HL-60/S4 treated with phorbol 12-myristate 13-acetate at 8.2 ng/mL for 4 days and 3 days (cell line): Measurements from ENCODE around the gene OSBPL1A.
"Not testable (repeated sequence)": the region's sequence is repeated elsewhere in the genome, so short reads cannot be mapped to it uniquely, and the experiment has no call there.

Experiments
- in situ Hi-C: fragments of 300-500 bp; cut with MboI; formaldehyde crosslinking; loops from 2 replicates; pipeline ENCODE4 v1.15.0; 2022; ENCODE audit warnings: low sequenced_read_pairs

Gene OSBPL1A

DNA sequence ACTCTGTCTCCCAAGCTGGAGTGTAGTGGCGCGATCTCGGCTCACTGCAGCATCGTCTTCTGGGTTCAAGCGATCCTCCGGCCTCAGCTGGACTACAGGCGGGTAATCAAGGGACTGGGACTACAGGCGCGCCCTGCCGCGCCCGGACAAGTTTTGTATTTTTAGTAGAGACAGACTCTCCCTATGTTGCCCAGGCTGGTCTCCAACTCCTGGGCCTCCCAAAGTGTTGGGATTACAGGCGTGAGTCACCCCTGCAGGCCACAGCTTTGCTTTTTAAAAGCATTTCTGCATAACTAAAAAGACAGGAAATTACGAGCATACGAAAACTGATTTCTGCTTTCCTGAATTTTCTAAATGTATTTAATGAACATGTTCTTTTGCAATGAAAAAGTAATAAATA lies 916 bp upstream of the OSBPL1A start:
- in situ Hi-C loops = no loop called here

DNA sequence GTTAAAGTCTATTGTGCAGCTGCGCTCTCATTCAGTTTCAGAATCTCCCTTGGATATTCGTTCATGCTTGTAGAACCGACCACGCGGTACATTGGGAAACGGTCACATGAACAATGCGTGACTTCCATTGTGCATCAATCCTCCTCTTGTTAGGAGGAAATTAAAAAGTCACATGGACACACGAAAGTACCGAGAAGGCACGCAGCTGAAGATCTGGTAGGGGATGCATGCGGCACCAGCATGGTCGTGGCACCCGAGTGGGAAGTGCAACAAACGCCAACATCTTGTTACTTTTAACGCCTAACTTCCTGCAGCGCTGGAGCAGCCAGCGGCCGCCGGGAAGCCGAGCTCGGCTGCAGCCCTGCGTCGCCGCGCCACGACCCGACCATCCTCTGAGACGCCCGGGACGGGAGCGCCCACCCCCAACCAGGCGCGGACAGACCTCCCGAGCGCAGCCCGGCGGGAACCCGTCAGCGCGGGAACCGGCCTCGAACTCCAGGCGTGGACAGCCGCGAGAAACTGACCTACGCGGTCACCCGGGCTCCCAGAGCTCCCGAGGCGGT lies 412 bp downstream of the OSBPL1A start:
- in situ Hi-C loops = no loop called here

DNA sequence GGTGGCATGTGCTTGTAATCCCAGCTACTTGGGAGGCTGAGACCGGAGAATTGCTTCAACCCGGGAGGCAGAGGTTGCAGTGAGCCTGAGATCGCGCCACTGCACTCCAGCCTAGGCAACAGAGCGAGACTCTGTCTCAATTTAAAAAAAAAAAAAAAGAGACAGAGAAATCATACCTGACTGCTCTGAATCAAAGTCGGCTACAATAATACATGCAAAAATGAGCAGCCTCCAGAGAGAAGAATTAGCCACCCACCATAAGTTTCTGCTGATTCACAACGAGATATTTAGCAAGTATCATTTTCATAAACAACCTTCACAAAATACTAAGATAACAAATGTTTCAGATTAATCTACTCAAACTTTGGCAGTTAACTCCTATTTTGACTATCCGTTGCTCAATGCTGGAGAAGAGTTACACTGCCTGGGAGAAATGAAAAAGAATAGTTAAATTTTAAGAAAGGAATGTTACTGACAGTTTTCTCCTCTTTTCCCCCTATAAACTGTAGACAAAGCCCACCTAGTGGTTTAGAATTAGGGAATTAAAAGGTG lies 1.5 kb downstream of the OSBPL1A start:
- in situ Hi-C loops = no loop called here

DNA sequence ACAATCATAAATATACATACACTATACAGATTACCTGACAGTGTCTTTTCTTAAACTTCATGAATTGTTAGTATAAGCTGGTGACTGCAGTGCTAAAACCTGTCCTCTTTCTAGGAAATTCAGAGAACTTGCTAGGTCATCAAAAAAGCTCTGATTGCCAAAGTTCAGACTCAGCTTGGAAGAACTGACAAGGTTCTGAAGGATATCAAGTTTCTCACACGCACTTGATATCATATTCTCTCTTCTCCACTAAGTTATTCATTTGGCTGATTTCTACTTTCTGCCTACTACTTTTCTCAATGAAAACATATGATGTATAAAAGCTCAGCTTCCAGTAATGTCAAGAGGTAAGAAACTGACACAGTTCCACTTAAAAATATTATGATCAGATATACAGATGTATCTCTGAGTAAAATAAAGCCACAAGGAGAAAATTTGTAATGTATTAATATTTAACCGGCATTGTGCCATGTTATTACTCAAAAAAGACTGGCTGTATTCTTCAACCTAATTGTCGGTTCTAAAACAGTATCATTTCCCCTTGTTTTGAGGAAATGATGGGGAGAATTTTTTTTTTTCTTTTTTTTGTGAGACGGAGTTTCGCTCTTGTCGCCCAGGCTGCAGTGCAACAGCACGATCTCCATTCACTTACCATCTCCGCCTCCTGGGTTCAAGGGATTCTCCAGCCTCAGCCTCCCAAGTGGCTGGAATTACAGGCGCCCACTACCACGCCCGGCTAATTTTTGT lies 2.4 kb downstream of the OSBPL1A start:
- in situ Hi-C loops = no loop called here

DNA sequence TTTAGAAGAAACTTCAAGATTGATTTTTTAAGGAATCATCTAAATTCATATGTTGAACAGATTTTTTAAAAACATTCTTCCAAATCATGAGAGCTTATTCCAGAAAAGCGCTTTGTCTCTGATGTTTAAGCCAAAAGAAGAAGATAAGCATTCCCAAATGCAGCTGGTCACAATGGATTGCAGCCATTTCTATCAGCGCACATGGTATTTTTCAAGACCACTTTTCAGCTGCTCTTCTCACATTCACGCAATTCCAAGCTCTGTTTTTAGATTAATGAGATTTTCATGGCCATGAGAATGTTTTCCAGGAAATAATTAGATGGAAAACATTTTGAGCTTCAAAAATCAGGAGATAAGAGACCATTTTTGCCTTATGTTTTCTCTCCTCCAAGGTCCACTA lies 8.7 kb downstream of the OSBPL1A start:
- in situ Hi-C loops = no loop called here

DNA sequence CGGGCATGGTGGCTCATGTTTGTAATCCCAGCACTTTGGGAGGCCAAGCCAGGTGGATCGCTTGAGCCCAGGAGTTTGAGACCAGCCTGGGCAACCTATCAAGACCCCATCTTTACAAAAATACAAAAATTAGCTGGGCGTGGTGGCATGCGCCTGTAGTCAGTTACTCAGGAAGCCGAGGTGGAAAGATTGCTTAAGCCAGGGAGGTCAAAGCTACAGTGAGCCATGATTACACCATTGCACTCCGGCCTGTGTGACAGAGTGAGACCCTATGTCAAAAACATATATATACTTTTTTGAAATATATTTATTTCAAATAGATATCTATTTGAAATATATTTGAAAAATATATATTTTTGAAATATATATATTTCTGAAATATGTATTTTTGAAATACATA lies 10.9 kb downstream of the OSBPL1A start:
- in situ Hi-C loops = no loop called here

DNA sequence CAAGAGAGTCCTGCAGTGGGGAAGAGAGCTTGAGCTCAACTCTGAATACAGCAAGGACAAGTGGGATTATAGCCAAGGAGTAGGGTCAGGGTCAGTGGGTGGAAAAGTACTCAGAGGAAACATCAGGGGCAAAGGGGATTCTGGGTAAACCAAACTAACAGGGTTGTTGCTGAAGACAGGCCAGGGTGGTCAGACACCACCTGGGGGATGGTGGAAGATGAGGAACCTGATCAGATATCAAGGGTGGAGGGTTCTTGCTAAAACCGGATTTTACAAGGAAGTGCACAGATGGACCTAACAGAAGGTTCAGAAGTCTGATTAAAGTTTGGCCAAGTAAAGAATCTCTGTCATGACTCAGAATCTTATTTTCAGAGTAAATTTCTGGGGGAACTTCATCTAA lies 16.5 kb downstream of the OSBPL1A start:
- in situ Hi-C loops = no loop called here

DNA sequence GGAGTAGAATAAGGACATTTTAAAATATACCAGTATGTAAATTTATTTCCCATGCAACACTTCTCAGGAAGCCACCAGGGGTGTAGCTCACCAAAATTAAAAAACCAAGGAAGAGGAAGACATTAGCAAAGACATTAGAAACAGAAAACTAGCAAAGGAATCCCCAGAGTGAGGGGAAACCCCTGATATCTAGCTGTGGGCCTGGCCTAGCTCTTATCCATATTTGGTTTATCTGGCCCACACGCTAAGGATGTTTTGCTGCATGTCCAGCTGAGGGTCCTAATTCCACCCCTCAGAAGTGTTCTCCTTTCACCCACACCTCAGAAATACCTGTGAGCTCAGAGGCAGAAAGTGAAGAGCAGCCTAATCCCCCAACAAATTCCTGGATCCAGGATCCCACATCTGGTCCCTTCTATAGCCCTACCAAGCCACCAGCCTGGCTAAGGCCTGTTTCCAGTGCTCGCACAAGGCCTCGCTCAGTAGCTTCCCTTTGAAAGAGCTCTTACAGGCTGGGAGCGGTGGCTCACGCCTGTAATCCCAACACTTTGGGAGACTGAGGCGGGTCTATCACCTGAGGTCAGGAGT lies 17.4 kb downstream of the OSBPL1A start:
- in situ Hi-C loops = no loop called here

DNA sequence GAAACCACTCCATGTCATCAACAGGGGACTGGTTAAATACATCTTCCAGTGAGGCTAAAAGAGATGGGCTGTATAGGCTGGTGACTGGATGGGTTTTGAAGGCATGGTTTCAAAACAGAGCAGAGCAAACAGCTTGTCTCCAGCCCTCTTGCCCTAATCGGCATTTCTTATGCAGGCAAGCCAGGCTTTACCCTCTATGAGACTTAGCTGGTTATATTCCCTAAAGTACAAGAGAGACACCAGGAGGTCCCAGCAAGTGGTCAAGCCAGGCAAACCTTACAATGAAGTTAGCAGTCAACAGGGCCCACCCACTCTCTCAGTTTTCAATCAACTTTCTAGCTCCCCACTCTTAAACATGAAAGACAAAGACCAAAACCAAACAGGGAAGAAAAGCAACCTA lies 19.0 kb downstream of the OSBPL1A start:
- in situ Hi-C loops = no loop called here

DNA sequence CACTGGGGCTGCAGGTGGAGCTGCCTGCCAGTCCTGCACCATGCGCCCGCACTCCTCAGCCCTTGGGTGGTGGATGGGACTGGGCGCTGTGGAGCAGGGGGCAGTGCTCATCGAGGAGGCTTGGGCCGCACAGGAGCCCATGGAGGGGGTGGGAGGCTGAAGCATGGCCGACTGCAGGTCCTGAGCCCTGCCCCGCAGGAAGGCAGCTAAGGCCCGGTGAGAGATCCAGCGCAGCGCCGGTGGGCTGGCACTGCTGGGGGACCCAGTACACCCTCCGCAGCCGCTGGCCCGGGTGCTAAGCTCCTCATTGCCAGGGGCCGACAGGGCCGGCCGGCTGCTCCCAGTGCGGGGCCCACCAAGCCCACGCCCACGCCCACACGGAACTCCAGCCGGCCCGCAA lies 21.1 kb downstream of the OSBPL1A start:
- in situ Hi-C loops = not testable (repeated sequence)

DNA sequence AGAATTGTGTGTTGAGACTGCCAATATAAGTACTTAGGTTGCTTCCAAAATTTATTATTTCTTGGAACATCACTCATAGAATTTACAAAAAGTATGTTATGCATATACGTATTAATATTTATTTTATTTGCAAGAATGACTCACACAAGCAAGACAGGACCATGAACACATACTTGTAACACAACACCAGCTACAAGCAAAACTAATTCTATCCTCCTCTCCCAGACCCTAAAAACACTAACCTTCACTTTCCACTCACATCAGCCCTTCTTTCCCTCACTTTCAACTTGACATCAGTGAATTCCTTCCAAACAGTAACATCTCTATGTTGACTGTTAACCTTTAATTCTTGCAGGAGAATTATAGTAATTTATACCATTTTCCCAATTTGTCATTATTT lies 24.3 kb downstream of the OSBPL1A start:
- in situ Hi-C loops = loop anchor here (25.0 kb wide), 1 partner anchor 364 kb away; no protein-coding TSS in a partner anchor

DNA sequence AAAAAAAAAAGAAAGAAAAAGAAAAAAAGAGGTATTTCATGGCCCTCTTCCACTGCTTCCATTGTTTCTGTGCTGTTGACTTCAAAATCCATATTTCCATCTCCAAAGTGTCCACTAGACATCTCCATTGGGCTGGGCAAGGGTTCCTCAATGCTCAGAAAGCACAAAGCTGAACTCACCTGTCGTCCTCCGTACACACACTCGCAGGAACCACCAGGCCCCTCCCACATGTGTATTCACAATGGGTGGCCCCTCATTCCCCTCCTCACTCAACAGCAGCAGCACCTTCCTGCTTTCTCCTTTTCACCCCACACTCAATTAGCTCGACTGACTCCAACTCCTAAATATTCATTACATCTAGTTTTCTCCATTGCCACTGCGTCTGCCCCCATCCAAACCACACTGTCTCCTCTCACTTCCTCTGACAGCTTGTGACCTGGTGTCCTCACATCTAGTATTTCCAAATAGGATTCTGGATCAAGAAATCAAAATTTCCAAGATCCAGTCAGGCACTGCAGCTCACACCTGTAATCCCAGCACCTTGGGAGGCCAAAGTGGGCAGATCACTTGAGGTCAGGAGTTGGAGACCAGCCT lies 25.2 kb downstream of the OSBPL1A start:
- in situ Hi-C loops = loop anchor here (25.0 kb wide), 1 partner anchor 365 kb away; no protein-coding TSS in a partner anchor

DNA sequence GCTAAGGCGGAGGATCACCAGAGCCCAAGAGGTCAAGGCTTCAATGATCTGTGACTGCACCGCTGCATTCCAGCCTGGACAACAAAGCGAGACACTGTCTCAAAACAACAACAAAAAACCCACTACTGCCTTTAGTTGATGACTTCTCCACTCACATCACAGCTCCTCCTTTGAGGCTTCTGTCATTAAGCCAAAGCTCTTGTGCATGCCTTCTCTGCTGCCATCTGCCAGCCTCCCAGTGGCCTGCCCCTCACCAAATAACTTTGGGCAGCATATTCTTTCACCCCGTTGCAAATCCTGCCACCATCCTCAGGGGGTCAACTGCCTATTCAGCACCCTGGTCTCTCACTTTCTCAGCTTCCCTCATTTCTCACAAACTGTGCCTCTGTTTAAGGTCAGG lies 27.5 kb downstream of the OSBPL1A start:
- in situ Hi-C loops = loop anchor here (25.0 kb wide), 1 partner anchor 367 kb away; no protein-coding TSS in a partner anchor

DNA sequence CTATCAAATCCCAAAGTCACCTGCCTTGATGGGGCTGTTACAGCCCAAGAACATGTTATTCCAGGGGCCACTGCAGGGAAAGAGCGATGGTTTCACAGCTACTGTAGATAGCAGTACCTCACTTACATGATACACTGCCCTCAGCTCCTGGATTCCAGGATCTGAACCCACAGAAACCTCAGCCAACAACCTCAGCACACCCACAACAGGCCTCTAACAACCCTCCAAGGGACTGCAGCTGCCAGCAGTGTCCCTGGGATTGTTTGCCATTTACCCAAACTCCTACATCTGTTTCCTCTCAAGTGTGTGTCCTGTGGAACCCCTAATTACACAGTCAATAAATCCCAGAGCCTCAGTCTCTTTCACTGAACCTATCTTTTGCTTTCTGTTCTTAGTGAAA lies 28.2 kb downstream of the OSBPL1A start:
- in situ Hi-C loops = loop anchor here (10.0 to 25.0 kb wide), 2 partner anchors 115 to 368 kb away; no protein-coding TSS in a partner anchor

DNA sequence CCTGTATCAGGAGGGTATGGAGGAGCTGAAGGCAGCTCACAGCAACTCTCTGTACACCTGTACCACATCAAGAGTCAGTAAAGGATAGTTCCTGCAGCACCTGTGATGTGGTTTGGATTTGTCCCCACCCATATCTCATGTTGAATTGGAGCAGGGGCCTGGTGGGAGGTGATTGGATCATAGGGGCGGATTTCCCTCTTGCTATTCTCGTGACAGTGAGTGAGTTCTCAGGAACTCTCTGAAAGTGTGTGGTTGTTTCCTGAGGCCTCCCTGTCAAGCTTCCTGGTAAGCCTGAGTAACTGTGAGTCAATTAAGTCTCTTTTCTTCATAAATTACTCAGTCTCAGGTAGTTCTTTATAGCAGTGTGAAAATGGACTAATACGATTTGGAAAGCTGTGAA lies 28.9 kb downstream of the OSBPL1A start:
- in situ Hi-C loops = loop anchor here (10.0 to 25.0 kb wide), 2 partner anchors 116 to 369 kb away; no protein-coding TSS in a partner anchor

DNA sequence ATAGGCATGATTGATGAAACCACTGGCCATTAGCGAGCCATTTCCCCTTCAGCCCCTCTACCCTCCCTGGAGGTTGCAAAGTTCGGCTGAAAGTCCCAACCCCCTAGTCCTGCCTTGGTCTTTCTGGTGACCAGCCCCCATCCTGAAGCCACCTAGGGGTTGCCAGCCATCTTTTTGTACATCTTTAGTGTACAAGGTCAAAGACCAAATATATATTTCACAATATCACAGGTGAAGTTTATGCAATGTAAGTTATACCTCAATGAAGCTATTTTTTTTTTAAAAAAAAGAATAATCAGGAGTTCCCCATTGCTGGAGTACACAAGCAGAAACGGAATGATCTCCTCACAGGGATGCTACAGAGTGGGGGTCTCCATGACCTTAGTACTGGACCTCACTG lies 31.3 kb downstream of the OSBPL1A start:
- in situ Hi-C loops = loop anchor here (10.0 to 25.0 kb wide), 2 partner anchors 118 to 371 kb away; no protein-coding TSS in a partner anchor

DNA sequence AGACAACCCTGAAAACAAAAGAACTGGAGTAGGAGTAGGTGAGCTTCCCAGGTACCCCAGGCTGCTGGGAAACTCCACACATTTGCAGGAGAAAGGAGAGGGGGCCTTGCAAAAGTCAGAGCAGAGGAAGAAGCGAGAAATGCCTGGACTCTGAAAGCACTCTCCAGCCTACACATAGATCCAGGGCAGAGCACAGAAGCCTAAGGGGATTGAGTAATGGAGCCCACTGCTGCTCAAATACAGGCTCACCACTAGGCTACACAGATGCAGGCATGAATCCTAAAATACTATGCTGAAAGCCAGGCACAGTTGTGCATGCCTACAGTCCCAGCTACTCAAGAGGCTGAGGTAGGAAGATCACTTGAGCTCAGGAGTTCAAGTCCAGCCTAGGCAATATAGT lies 33.4 kb downstream of the OSBPL1A start:
- in situ Hi-C loops = loop anchor here (10.0 to 25.0 kb wide), 2 partner anchors 121 to 373 kb away; no protein-coding TSS in a partner anchor

DNA sequence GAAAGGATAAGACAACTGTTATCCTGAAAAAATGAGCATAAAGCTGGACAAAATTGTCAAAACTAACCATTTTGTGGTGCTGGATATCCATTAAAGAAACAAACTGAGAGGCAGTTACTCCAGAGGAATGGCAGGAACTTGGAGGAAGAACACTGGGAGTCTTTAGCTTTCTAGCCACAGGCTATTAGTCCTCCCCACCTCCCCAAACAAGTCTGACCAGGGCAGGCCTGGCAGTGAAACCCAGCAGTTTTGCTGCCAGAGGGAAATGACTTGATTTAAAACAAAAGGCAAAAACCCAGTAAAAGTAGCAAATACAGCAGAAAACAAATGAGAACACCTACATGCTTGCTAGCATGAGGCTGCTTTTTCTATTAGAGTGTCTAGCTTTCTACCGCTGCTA lies 34.9 kb downstream of the OSBPL1A start:
- in situ Hi-C loops = loop anchor here (10.0 to 25.0 kb wide), 2 partner anchors 122 to 375 kb away; no protein-coding TSS in a partner anchor

DNA sequence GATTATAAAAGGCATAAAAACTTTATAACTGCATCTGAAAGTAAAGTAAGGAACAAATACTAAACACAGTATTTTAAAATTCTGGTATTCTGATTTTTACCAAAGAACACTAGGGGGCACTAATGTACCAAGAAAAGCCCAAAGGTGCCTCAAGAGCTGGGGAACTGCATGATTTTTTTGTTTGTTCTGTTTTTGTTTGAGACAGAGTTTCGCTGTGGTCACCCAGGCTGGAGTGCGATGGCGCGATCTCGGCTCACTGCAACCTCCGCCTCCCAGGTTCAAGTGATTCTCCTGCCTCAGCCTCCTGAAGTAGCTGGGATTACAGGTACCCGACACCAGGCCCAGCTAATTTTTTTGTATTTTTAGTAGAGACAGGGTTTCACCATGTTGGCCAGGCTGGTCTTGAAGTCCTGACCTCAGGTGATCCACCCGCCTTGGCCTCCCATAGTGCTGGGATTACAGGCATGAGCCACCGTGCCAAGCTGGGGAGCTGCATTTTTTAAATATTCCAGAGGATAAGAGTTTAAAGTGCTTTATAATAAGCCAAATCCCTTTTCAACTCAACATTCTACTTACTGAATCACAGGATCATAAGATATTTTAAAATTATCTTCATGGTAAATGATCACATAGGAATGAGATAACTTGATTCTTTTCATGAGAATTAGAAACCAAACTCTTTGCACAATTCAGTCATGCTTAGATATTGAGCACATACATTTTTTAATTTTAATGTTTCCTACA lies 37.7 kb downstream of the OSBPL1A start:
- in situ Hi-C loops = loop anchor here (10.0 to 25.0 kb wide), 2 partner anchors 125 to 377 kb away; no protein-coding TSS in a partner anchor

DNA sequence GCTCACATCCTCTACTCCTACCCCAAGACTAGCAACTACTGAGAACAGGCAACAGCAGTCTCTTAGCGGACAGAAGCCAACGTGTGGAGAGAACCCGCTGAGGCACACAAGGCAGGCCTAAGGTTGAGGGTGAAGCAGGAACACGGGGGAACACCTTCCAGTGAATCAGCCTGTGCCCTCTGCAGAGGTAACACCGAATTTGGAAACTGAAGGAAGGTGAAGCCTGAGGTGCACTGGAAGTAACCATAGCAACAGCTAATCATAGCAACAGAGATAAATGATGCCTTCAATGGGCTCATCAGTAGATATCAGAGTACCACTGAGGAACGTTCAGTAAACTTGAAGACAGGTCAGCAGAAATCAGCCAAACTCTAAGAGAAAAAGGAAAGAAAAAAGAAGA lies 43.3 kb downstream of the OSBPL1A start:
- in situ Hi-C loops = loop anchor here (25.0 kb wide), 1 partner anchor 383 kb away; no protein-coding TSS in a partner anchor
